ENCODE data around the gene COX19. TPM values are rescaled to one million over a fixed set of nuclear protein-coding genes. Genes with fewer than 3 reads are reported as not detected.

Gene COX19
- total and polyA plus RNA-seq, 2 of the 13 experiments (the other 11 are each of a cell fraction or from before 2014, with no cell fraction given): 11.5 to 21.7 TPM

- TF ChIP-seq KMT2A (CRISPR knock-in tag; IDR thresholded peaks at IDR 0.05): peak; percentile 44; the same call in 1 of the 2 replicates
- peak in 1 of 2 experiments; percentile 87; a peak in 2 of 4 replicates for TF ChIP-seq EP300 (IDR thresholded peaks at IDR 0.05; ENCODE audit: low read depth in 2 of 2, low read length in 2 of 2)
- peak; percentile 70; the same call in 1 of the 2 replicates for TF ChIP-seq EP300 (CRISPR knock-in tag; IDR thresholded peaks at IDR 0.05; ENCODE audit: borderline replicate concordance)
- TF ChIP-seq MXD4 (CRISPR knock-in tag; IDR thresholded peaks at IDR 0.05): peak; percentile 34; the same call in 1 of the 2 replicates
- peak; percentile 96 for TF ChIP-seq MED1 (CRISPR knock-in tag; IDR thresholded peaks at IDR 0.05)
- TF ChIP-seq XBP1 (CRISPR knock-in tag; IDR thresholded peaks at IDR 0.05): no peak; the same call in 1 of the 2 replicates
- TF ChIP-seq ZBTB7B (CRISPR knock-in tag; IDR thresholded peaks at IDR 0.05): peak; percentile 86
- TF ChIP-seq SALL1 (CRISPR knock-in tag; IDR thresholded peaks at IDR 0.05): peak; percentile 92
- TF ChIP-seq HBP1 (CRISPR knock-in tag; IDR thresholded peaks at IDR 0.05; ENCODE audit: low read depth): peak; percentile 8; the same call in 1 of the 2 replicates
- TF ChIP-seq ZNF619 (CRISPR knock-in tag; IDR thresholded peaks at IDR 0.05): peak; percentile 49; the same call in 1 of the 2 replicates
- 0 out of 2 replicates have a peak, but pooled peaks have one; percentile 10 for TF ChIP-seq HMG20B (CRISPR knock-in tag; conservative IDR thresholded peaks at IDR 0.05)
- peak; percentile 63 for TF ChIP-seq PHF8 (CRISPR knock-in tag; IDR thresholded peaks at IDR 0.05)
- TF ChIP-seq ZNF670 (CRISPR knock-in tag; IDR thresholded peaks at IDR 0.05; ENCODE audit: borderline replicate concordance): peak; percentile 84
- TF ChIP-seq BRF2 (CRISPR knock-in tag; IDR thresholded peaks at IDR 0.05): peak; percentile 83
- no peak for TF ChIP-seq ZBTB1 (CRISPR knock-in tag; IDR thresholded peaks at IDR 0.05; ENCODE audit: borderline replicate concordance)
- TF ChIP-seq KDM6A (CRISPR knock-in tag; IDR thresholded peaks at IDR 0.05; ENCODE audit: low read depth): peak; percentile 94
- TF ChIP-seq ZNF740 (CRISPR knock-in tag; IDR thresholded peaks at IDR 0.05): 0 out of 2 replicates have a peak, but pooled peaks have one; percentile 59
- TF ChIP-seq MTA1 (CRISPR knock-in tag; IDR thresholded peaks at IDR 0.05; ENCODE audit: borderline replicate concordance): peak; percentile 86; the same call in 1 of the 2 replicates
- TF ChIP-seq ZHX2 (IDR thresholded peaks at IDR 0.05; ENCODE audit: low read depth): 0 out of 2 replicates have a peak, but pooled peaks have one; percentile 44
- TF ChIP-seq ZHX2 (CRISPR knock-in tag; IDR thresholded peaks at IDR 0.05; ENCODE audit: borderline replicate concordance): no peak
- peak; percentile 71; the same call in 1 of the 2 replicates for TF ChIP-seq ZNF564 (CRISPR knock-in tag; IDR thresholded peaks at IDR 0.05)
- no peak for TF ChIP-seq CHD2 (IDR thresholded peaks at IDR 0.05; ENCODE audit: low read depth, low read length)
Measured at GRCh38 chr7:977326-978048, 2.1 kb upstream of the COX19 start (continued).
